H9 (cell line): ENCODE results near the gene CACNA2D3. TPM values are rescaled to one million over a fixed set of nuclear protein-coding genes. Genes with fewer than 3 reads are reported as not detected.

Experiments used
- DNase-seq: peaks from one replicate; pipeline ENCODE4 v3.0.0-alpha.2; 2017
- H2AFZ ChIP-seq: one replicate; pipeline ENCODE4 v1.6.1; 2013; ENCODE audit warnings: mild to moderate bottlenecking, low read length, control low read depth, moderate library complexity
- H2AK5ac ChIP-seq: 2 replicates; pipeline ENCODE4 v1.6.1; 2013; ENCODE audit warnings: low read length, control low read depth, mixed read lengths; ENCODE audit not compliant: insufficient read length
- H2BK120ac ChIP-seq: one replicate; pipeline ENCODE4 v1.6.1; 2013; ENCODE audit warnings: low read depth, mild to moderate bottlenecking, low read length, control low read depth, inconsistent platforms; ENCODE audit not compliant: poor library complexity, severe bottlenecking
- H2BK12ac ChIP-seq: 2 replicates; pipeline ENCODE4 v1.6.1; 2013; ENCODE audit warnings: low read length, control low read depth, mixed read lengths, low read depth; ENCODE audit not compliant: insufficient read length
- H2BK15ac ChIP-seq: 2 replicates; pipeline ENCODE4 v1.6.1; 2013; ENCODE audit warnings: low read depth, low read length, control low read depth
- H2BK20ac ChIP-seq: one replicate; pipeline ENCODE4 v1.6.1; 2013; ENCODE audit warnings: low read depth, mild to moderate bottlenecking, low read length, control low read depth, inconsistent platforms; ENCODE audit not compliant: poor library complexity, severe bottlenecking
- H2BK5ac ChIP-seq: 2 replicates; pipeline ENCODE4 v1.6.1; 2013; ENCODE audit warnings: low read length, control low read depth, mixed read lengths; ENCODE audit not compliant: insufficient read length
- H3K14ac ChIP-seq: 2 replicates; pipeline ENCODE4 v1.6.1; 2013; ENCODE audit warnings: low read length, control low read depth; ENCODE audit not compliant: insufficient read depth
- H3K18ac ChIP-seq: 2 replicates; pipeline ENCODE4 v1.6.1; 2013; ENCODE audit warnings: low read depth, mild to moderate bottlenecking, mixed read lengths, low read length, control low read depth; ENCODE audit not compliant: insufficient read length
- H3K23ac ChIP-seq: 2 replicates; pipeline ENCODE4 v1.6.1; 2013; ENCODE audit warnings: low read length, control low read depth, mixed read lengths, low read depth; ENCODE audit not compliant: insufficient read length
- H3K23me2 ChIP-seq: 2 replicates; pipeline ENCODE4 v1.6.1; 2013; ENCODE audit warnings: low read depth, mild to moderate bottlenecking, mixed read lengths, low read length, control low read depth; ENCODE audit not compliant: insufficient read length, poor library complexity, severe bottlenecking
- H3K27ac ChIP-seq: 2 replicates; pipeline ENCODE4 v1.5.1; 2013; ENCODE audit warnings: low read length, control low read depth, mixed read lengths, low read depth; ENCODE audit not compliant: insufficient read length
- H3K27me3 ChIP-seq: 2 replicates; pipeline ENCODE4 v1.6.1; 2013; ENCODE audit warnings: low read length, control low read depth, inconsistent platforms; ENCODE audit not compliant: insufficient read depth
- H3K4ac ChIP-seq: 2 replicates; pipeline ENCODE4 v1.6.1; 2013; ENCODE audit warnings: low read depth, mild to moderate bottlenecking, control low read depth, inconsistent platforms, low read length, moderate library complexity
- H3K4me1 ChIP-seq: 2 replicates; pipeline ENCODE4 v1.6.1; 2013; ENCODE audit warnings: low read length, control low read depth, inconsistent platforms; ENCODE audit not compliant: insufficient read depth
- H3K4me2 ChIP-seq: 2 replicates; pipeline ENCODE4 v1.6.1; 2013; ENCODE audit warnings: low read length, control low read depth, mixed read lengths; ENCODE audit not compliant: insufficient read length, insufficient read depth
- H3K56ac ChIP-seq: 2 replicates; pipeline ENCODE4 v1.6.1; 2013; ENCODE audit warnings: low read depth, mild to moderate bottlenecking, mixed read lengths, low read length, control low read depth; ENCODE audit not compliant: insufficient read length
- H3K79me1 ChIP-seq: 2 replicates; pipeline ENCODE4 v1.6.1; 2013; ENCODE audit warnings: low read depth, mild to moderate bottlenecking, moderate library complexity, low read length, control low read depth, inconsistent platforms; ENCODE audit not compliant: insufficient read depth, poor library complexity, severe bottlenecking
- H3K79me2 ChIP-seq: 2 replicates; pipeline ENCODE4 v1.6.1; 2013; ENCODE audit warnings: low read length, control low read depth, inconsistent platforms; ENCODE audit not compliant: insufficient read depth
- H3K9ac ChIP-seq: 2 replicates; pipeline ENCODE4 v1.6.1; 2013; ENCODE audit warnings: low read length, control low read depth, mixed read lengths; ENCODE audit not compliant: insufficient read length; ENCODE audit errors: extremely low read depth
- H3K9me3 ChIP-seq: one replicate; pipeline ENCODE4 v1.6.1; 2013; ENCODE audit warnings: low read depth, low read length, inconsistent platforms; ENCODE audit not compliant: control insufficient read depth
- H3T11ph ChIP-seq: one replicate; pipeline ENCODE4 v1.6.1; 2013; ENCODE audit warnings: mild to moderate bottlenecking, low read length, control low read depth, inconsistent platforms
- H4K20me1 ChIP-seq: one replicate; pipeline ENCODE4 v1.6.1; 2013; ENCODE audit not compliant: control insufficient read depth, insufficient read length, insufficient read depth
- H4K5ac ChIP-seq: 2 replicates; pipeline ENCODE4 v1.6.1; 2013; ENCODE audit warnings: low read depth, mild to moderate bottlenecking, mixed read lengths, low read length, control low read depth; ENCODE audit not compliant: insufficient read length
- H4K8ac ChIP-seq: replicated peaks from 2 replicates; pipeline ENCODE4 v1.6.1; 2013; ENCODE audit warnings: low read length, control low read depth, mixed read lengths, low read depth; ENCODE audit not compliant: insufficient read length
- H4K91ac ChIP-seq: 2 replicates; pipeline ENCODE4 v1.6.1; 2013; ENCODE audit warnings: low read depth, mild to moderate bottlenecking, moderate library complexity, mixed read lengths, low read length, control low read depth; ENCODE audit not compliant: insufficient read length
- H3K27ac Mint-ChIP-seq, 3 experiments: 2 replicates in 2 of 3; 3 replicates in 1 of 3; pipeline ENCODE4 v1.8.0; 2020 to 2021; ENCODE audit warnings: mixed read lengths in 3 of 3, mild to moderate bottlenecking in 1 of 3, moderate library complexity in 1 of 3
- H3K27me3 Mint-ChIP-seq: 2 replicates; pipeline ENCODE4 v1.8.0; 2021; ENCODE audit warnings: low read depth, mild to moderate bottlenecking, moderate library complexity, mixed read lengths
- H3K36me3 Mint-ChIP-seq, 3 experiments: 2 replicates in 2 of 3; 3 replicates in 1 of 3; pipeline ENCODE4 v1.8.0; 2020 to 2021; ENCODE audit warnings: low read depth in 3 of 3, mixed read lengths in 3 of 3; ENCODE audit not compliant: insufficient read depth in 1 of 3
- H3K4me1 Mint-ChIP-seq, 2 experiments: 2 replicates each; pipeline ENCODE4 v1.8.0; 2020; ENCODE audit warnings: mixed read lengths in 2 of 2
- H3K4me3 Mint-ChIP-seq, 2 experiments: 2 replicates in 1 of 2; 3 replicates in 1 of 2; pipeline ENCODE4 v1.8.0; 2020 to 2021; ENCODE audit warnings: mild to moderate bottlenecking in 2 of 2, mixed read lengths in 2 of 2, moderate library complexity in 1 of 2
- H3K9me3 Mint-ChIP-seq, 2 experiments: 2 replicates in 1 of 2; 3 replicates in 1 of 2; pipeline ENCODE4 v1.8.0; 2020; ENCODE audit warnings: mild to moderate bottlenecking in 2 of 2, mixed read lengths in 2 of 2, moderate library complexity in 1 of 2
- WGBS: extraction: QIAGEN DNeasy Blood & Tissue Kit; methylation state at CpG from one replicate; pipeline ENCODE4 v1.1.7; 2013; ENCODE audit warnings: missing lambda C conversion rate, low lambda C conversion rate, mixed read lengths; ENCODE audit not compliant: insufficient read length; ENCODE audit errors: extremely low coverage; 5-methylcytosine and 5-hydroxymethylcytosine counted together
- total RNA-seq: library from RNA; stranded (reverse); gene quantifications from 2 replicates; pipeline ENCODE4 v1.2.1, GENCODE V29; 2021
- TF ChIP-seq, protein P1 (sequence below): fragments of 200-600 bp; sonication (generic); conservative IDR thresholded peaks from 3 replicates; pipeline ENCODE4 v1.8.0; 2021; ENCODE audit warnings: antibody characterized with exemption, mild to moderate bottlenecking

The CACNA2D3 gene
- total RNA-seq, 1 experiment from 2014 or later: 3.2 TPM

DNA sequence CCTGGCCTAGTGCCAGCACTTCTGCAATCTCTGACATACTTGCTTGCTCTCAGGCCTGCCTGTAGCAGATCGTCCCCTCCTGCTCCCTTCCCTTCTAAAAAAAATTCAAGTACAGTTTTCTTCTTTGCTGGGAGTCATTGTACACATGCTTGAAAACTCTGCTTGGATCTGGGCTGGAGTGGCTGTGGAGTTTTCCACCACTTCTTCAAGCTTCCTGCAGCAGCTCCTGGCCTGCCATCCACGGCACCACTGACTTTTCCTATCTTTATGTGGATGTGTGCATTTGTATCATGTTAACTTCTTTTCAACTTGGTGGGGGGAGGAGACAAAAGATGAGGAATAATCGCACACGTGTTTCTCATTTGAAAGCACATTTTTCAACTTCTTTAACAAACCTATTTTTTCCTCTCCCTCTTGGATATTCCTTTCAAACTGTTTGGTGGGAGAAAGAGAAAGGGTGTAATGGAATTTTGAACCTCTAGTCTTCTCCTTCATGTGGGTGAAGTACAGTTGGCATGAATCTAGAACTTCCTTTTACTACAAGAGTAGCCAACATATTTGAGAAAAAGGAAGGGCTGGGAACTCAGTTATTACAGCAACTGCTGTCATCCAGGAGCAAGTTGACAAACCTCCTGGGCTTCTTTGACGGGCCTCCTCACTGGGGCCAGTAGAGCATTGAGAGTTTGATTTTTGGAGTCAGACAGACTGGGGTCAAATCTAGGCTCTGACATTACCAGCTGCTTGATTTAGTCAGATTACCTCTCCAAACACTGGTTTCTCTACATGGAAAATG lies 866.7 kb downstream of the CACNA2D3 start:
- H3K4me1 Mint-ChIP-seq: peaks cover 26 to 33% of the 10 kb centered on the region in 2 experiments
- no peak overlapping the region; a peak in 1 of 7 replicates for H3K27ac Mint-ChIP-seq
- no peak overlapping the region for H3K56ac ChIP-seq

More for the DNA sequence above, 866.7 kb downstream of the CACNA2D3 start:
- no peak overlapping the region for H2BK15ac ChIP-seq
- no peaks in the 10 kb centered on the region for H3K9me3 Mint-ChIP-seq
- H2BK20ac ChIP-seq: no peak overlapping the region
- H3K14ac ChIP-seq: no peak overlapping the region
- no peak overlapping the region for H3K27ac ChIP-seq
- no peaks in the 10 kb centered on the region for H3K36me3 Mint-ChIP-seq
- H3T11ph ChIP-seq: no peak overlapping the region
- no peak for DNase-seq
- H4K20me1 ChIP-seq: no peaks in the 10 kb centered on the region
- no peaks in the 10 kb centered on the region for H3K23me2 ChIP-seq
- H3K9ac ChIP-seq: no peak overlapping the region
- whole genome bisulfite sequencing: no CpG with 5 or more reads among the region's 5 CpGs
- H3K79me2 ChIP-seq: no peaks in the 10 kb centered on the region
- H4K91ac ChIP-seq: no peak overlapping the region
- no peaks in the 10 kb centered on the region for H3K79me1 ChIP-seq
- H3K4ac ChIP-seq: no peak overlapping the region
- no peak overlapping the region for H2BK5ac ChIP-seq
- no peak overlapping the region for H3K4me3 Mint-ChIP-seq
- H3K27me3 Mint-ChIP-seq: no peaks in the 10 kb centered on the region
- no peak overlapping the region for H3K23ac ChIP-seq
- H3K18ac ChIP-seq: no peak overlapping the region
- no peak overlapping the region for H2BK12ac ChIP-seq
- H2AK5ac ChIP-seq: no peak overlapping the region
- no peak overlapping the region for H3K4me2 ChIP-seq
- H2BK120ac ChIP-seq: no peak overlapping the region
- H4K5ac ChIP-seq: no peak overlapping the region
- H2AFZ ChIP-seq: no peak overlapping the region
- no peaks in the 10 kb centered on the region; the same call in 1 of the 2 replicates for H3K4me1 ChIP-seq
- H4K8ac ChIP-seq: no peak overlapping the region
- TF ChIP-seq, protein P1, sequence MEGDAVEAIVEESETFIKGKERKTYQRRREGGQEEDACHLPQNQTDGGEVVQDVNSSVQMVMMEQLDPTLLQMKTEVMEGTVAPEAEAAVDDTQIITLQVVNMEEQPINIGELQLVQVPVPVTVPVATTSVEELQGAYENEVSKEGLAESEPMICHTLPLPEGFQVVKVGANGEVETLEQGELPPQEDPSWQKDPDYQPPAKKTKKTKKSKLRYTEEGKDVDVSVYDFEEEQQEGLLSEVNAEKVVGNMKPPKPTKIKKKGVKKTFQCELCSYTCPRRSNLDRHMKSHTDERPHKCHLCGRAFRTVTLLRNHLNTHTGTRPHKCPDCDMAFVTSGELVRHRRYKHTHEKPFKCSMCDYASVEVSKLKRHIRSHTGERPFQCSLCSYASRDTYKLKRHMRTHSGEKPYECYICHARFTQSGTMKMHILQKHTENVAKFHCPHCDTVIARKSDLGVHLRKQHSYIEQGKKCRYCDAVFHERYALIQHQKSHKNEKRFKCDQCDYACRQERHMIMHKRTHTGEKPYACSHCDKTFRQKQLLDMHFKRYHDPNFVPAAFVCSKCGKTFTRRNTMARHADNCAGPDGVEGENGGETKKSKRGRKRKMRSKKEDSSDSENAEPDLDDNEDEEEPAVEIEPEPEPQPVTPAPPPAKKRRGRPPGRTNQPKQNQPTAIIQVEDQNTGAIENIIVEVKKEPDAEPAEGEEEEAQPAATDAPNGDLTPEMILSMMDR: no peak
- H3K9me3 ChIP-seq: no peaks in the 10 kb centered on the region
- no peaks in the 10 kb centered on the region for H3K27me3 ChIP-seq
